Measurements from ENCODE around the gene CPNE7.

The CPNE7 gene

DNA sequence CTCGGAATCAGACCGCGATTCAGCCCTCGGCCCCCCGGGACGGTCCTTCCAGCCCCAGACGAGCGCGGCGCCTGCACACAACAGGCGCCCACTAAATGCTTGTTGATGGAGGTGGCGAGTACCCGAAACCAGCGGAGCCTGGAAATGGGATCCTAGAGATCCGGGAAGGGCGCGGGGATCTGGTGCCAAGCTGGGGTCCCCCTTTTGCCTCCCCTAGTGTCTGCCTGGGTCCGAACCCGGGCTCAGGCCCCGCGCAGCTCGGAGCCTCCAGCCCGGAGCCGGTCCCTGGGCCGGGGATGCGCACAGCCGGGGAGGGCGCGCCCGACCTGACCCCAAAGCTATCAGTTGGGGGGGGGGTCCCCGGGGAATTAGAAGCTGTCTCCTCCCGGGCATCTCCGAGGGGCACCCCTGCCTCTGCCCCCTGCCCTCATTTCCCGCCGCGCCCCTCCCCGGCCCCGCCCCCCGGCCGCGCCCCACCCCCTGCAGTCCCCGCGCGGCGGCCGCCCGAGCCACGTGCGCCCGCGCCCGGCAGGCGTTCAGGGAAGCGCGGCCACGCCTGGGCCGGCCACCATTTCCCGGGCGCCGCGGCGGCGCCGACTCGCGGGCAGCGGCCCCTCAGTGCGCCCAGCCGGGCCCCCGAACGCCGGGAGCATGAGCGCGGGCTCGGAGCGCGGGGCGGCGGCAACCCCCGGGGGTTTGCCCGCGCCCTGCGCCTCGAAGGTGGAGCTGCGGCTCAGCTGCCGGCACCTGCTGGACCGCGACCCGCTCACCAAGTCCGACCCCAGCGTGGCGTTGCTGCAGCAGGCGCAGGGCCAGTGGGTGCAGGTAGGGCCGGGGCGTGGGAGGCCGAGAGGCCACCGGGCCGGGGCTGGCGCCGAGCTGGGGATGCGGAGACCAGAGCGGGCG, at the start of gene CPNE7:
Gene CPNE7, plus strand, starts transcription at position 512 of the 906 bp plus-strand sequence. Its CDS starts 140 bp downstream, at position 652.
- no peak for DNase-seq

- DNase-seq = no peak
Observed at GRCh38 chr16:89529097-89529496, 46.5 kb upstream of the CPNE7 start.

DNA sequence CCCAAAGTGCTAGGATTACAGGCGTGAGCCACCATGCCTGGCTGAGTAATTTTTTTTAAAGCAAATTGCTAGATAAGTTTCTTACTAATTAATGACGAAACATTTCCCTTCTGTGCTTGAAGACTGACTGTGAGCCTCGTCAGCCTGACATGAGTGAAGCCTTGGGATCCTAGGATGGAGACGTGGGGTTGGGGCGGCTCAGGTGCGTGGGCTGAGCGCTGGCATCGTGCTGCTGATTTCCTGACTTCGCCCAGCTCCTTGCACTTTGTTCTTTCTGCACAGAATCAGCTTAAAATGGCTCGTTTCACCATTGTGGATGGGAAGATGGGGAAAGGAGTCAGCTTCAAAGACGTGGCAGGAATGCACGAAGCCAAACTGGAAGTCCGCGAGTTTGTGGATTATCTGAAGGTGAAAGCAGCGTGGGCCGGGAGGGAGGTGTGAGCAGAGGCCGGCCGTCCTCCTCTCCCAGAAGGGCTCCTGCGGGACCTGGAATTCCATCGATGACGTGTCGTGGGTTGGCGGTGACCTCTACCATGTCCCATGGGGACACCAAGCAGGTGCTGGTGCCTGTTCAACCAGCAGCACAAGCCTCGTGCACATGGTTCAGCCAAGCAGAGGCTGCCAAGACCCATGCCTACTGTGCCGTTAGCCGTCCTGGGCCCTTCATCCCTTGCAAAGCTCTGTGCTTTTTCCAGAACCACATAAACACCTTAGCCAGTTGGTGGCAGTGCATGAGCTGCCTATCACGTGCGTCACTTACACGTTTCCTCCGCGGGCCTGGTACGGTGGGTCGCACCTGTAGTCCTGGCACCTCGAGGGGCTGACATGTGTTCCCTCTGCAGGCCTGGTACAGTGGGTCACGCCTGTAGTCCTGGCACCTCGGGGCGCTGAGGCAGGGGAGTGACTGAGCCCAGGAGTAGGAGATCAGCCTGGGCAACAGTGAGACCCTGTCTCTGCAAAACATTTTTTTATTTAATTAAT, 44.9 kb upstream of the CPNE7 start:
- no peak for DNase-seq

DNA sequence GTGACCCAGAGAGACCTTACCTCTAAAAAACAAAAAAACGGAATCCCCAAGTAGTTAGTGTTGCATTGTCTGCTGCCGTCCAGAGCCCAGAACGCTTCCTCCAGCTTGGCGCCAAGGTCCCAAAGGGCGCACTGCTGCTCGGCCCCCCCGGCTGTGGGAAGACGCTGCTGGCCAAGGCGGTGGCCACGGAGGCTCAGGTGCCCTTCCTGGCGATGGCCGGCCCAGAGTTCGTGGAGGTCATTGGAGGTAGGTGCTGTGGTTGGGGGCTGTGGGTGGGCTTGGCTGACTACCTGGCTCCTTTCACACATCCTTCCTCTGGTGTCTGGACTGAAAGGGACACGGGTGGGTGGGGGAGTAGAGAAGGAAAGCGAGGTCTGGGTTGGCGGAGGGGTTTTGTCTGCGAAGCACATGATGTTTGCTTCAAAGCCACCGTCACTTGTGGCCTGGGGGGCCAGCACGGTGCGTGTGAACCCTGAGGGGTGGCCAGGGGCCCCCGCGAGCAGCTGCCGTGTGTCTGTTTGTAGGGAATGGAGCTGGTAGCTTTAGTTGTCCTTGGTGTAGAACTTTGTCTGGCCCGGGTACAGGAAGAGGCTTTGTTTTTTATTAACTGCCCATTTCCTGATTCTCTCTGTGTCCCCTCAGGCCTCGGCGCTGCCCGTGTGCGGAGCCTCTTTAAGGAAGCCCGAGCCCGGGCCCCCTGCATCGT, 43.6 kb upstream of the CPNE7 start:
- DNase-seq = no peak

DNA sequence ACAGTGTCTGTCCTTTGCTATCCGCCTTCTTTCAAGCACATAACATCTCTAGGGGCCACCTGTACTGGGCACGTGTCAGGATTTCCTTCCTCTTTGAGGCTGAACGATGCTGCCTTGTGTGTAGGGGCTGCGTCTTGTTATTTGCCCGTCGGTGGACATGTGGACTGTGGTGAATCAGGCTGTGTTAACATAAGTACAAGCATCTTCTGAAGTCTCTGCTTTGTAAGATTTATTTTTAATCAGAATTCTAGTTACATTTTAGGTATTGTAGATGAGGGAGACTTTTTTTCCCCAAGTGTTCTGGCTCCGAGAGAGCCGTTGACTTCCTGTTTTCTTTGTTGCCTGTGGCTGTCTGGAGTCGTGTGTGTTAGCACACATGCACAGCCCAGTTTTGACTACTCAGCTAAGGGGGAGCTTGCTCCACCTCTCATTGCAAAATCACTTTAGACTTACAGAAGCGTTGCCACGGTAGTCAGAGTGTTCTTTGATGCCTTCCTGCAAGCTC, 41.3 kb upstream of the CPNE7 start:
- no peak for DNase-seq

DNA sequence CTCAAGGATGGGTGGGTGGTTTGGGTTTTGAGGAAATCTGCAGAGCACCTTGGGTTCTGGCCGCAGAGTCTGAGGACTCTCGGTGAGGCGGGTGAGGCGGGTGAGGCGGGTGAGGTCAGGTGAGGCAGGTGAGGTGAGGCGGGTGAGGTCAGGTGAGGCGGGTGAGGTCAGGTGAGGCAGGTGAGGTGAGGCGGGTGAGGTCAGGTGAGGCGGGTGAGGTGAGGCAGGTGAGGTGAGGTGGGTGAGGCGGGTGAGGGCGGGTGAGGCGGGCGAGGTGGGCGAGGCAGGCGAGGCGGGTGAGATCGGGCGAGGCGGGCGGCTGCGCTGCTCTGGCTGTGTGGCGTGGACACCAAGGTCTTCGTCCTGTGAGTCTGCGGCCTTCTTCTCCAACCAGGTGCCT, 39.2 kb upstream of the CPNE7 start:
- no peak for DNase-seq

GRCh38 chr16:89536886-89537548, 38.5 kb upstream of the CPNE7 start:
- DNase-seq = no peak

DNA sequence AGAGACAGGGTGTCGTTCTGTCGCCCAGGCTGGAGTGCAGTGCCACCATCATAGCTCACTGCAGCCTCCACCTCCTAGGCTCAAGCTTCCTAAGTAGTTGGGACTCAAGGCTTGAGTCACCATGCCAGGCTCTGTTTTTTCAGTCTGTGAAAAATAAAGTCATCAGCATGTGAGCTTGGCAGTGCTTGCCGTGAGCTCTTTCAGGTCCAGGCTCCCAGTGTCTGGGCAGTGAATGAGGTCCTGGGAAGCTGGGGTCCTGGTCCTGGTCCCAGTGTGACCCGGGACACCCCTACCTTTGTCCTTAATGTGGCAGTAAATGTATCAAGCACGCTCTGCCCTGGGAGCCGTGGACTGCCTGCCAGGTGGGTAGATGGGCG, 38.0 kb upstream of the CPNE7 start:
- no peak for DNase-seq

GRCh38 chr16:89538286-89538685, 37.3 kb upstream of the CPNE7 start:
- DNase-seq = no peak

DNA sequence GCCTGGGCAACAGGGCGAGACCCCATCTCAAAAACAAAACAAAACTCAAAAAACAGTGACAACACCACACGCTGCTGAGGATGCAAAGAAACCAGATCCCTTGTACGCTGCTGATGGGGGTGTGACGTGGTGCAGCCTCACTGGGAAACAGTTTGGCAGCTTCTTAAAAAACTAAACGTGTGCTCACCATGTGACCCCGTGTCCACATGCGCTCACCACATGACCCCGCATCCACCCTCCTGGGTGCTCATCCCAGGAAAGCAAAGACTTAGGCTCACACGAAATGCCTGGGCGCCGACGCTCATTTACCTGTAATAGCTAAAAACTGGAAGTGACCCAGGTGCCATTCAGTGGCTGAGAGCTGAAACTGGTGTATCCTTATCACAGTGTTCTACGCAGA, 35.0 kb upstream of the CPNE7 start:
- DNase-seq = no peak

- DNase-seq = no peak
Observed at GRCh38 chr16:89541792-89542191, 33.8 kb upstream of the CPNE7 start.

DNA sequence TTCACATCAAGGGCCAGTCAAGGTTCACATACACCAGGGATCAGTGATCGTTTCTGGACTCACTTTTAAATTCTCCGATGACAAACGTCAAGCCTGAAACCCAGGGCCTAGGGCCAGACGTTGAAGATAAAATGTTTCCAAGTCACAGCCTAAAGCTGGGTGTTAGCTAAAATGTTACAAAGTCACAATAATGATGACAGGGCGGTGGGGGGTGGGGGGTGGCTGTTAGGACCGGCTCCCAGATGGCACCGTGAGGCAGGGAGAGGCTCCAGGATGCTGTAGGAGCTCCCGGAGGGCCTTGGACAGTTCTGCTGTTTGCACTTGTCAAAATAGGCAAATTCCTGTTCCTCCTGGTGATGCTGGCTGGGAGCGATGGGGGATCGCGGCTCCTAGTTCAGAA, 31.4 kb upstream of the CPNE7 start:
- DNase-seq = no peak

DNA sequence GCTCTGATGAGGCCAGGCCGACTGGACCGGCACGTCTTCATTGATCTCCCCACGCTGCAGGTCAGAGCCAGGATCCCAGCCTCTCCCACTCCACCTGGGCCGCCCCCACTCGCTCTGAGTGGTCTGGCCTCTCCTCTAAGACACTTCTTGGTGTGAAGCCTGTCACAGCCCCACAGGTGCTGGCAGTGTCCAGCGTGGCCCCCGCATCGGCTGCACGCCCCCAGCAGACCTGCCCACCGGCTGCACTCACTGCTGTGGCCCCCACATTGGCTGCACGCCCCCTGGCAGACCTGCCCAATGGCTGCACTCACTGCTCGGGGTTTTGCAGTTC, 30.9 kb upstream of the CPNE7 start:
- no peak for DNase-seq

DNA sequence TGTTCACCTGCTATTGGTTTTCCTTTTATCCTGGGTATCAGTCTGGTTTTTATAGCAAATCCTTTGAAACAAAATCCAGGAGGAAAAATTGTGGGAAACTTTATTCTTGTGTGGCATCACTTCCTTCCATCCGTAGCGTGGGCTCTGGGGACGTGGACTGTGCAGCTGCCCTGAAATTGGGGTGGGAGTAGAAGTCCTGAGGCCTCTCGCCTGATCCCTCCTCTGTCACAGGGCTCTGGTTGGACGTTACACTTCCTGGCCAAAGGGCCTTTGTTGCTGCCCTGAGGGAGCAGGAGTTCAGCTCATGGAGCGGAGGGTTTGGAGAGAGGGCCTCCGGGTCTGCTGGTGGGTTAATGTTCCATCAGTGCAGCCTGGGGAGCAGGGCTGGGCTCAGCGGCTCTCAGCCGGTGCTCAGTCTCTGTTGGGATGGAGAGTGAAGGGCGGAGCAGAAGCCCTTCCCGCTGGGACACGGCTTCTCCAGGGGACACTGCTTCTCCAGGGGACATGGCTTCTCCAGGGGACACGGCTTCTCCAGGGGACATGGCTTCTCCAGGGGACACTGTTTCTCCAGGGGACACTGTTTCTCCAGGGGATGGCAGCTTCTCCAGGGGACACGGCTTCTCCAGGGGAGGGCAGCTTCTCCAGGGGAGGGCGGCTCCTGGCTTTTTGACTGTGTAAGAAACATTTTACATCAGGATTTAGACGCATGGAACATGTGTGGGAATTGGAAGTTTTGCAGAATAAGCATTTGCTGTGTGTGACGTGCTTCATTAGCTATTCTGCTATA, 30.3 kb upstream of the CPNE7 start:
- DNase-seq = no peak

DNA sequence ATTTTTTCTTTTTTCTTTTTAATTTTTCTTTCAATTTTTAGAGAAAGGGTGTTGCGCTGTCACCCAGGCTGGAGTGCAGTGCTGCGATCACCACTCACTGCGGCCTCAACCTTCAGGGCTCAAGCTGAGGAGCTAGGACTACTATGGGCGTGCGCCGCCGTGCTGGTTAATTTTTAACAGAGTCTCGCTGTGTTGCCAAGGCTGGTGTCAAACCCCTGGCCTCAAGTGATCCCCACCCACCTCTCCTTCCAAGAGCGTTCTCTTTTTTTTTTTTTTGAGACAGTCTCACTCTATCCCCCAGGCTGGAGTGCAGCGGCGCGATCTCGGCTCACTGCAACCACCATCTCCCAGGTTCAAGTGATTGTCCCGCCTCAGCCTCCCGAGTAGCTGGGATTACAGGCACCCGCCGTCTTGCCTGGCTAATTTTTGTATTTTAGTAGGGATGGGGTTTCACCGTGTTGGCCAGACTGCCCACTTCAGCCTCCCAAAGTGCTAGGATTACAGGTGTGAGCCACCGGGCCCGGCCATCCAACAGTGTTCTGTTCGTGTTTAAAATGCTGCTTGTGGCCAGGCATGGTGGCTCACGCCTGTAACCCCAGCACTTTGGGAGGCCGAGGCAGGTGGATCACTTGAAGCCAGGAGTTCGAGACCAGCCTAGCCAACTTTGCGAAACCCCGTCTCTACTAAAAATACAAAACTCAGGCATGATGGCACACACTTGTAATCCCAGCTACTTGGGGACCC, 29.6 kb upstream of the CPNE7 start:
- no peak for DNase-seq

DNA sequence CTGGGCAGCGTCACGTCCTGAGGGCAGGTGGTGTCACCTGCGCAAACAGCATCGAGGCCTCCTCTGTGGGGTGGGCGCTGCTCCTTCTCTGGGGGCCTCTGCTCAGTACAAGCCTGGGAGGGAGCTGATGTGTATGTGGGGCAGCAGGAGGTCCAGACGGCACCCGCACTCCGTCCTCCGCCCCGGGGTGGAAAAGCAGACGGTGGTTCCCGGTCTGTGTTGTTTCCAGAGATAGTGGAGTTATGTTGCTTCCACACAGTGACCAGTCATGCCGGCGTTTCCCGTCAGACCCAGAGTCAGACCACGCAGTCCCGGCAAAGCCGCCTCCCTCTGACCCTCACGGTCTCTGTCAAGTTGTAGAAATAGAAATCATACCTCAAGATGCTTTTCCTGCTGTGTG, 28.8 kb upstream of the CPNE7 start:
- DNase-seq = no peak

DNA sequence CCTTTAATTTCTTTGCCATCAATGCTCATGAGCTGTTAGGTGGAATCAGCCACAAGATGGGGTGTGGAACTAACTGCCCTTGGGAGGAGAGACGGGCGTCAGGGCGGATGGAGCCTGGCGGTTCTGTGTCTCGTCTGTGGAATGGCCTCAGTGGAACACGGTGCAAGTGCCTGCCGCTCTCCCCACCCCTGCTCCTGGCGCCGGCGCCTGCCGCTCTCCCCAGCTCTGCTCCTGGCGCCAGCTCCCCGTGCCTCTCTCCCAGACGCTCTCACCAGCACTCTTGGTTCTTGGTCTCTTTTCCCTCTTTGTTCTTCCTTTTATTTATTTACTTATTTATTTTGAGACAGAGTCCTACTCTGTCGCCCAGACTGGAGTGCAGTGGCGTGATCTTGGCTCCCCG, 28.3 kb upstream of the CPNE7 start:
- DNase-seq = no peak

GRCh38 chr16:89547860-89548259, 27.7 kb upstream of the CPNE7 start:
- DNase-seq = no peak

DNA sequence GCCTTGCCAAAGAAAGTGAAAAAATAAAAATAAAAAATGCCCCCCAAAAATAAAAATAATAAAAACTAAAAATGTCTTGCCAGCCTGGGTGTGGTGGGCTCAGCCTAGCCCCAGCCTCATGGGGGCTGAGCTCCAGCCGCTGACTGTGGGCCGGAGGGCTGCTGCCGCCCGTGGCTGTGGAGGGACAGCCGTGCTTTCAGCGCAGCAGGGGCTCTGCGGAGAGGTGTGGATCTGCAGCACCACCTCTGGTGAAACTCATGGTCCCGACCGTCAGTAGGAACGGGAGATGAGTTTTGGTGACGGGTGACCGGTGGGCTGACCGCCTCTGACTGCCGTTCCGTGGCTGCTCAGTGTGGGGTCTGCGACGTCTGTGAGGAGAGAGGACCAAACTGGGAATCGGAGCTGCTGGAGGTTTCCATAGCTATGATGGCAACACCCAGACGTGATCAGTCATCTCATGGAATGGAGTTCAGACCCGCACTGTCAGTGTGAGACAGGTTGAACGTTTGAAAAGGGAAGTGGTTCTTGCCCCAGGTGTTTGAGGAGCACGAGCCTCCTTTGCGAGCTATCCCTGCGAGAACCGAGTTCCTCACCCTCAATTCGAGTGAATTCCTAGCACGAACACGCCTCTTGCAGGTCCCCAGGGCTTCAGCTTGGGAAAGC, 27.1 kb upstream of the CPNE7 start:
- DNase-seq = no peak

GRCh38 chr16:89549007-89549700, 26.4 kb upstream of the CPNE7 start:
- no peak for DNase-seq
